Upper lobe of left lung (tissue), 4 donors: ENCODE measurements around the gene TMEM44.

Experiments used
- EP300 ChIP-seq, 4 donors: sonication (generic); formaldehyde crosslinking; IDR thresholded peaks; one replicate each; pipeline ENCODE4 v1.5.1; 2017; ENCODE audit warnings: antibody characterized with exemption in 4 of 4, control low read depth in 2 of 4
- POLR2A ChIP-seq, 4 donors: fragments of 450-650 bp; IDR thresholded peaks; one replicate each; pipeline ENCODE4 v1.5.1; 2016 to 2017; ENCODE audit warnings: antibody characterized with exemption in 4 of 4, mild to moderate bottlenecking in 2 of 4
- POLR2AphosphoS5 ChIP-seq, 2 donors: sonication (generic); formaldehyde crosslinking; IDR thresholded peaks; one replicate each; pipeline ENCODE4 v1.5.1; 2017; ENCODE audit warnings: antibody characterized with exemption in 2 of 2
- TF ChIP-seq, protein P1 (sequence below), 6 experiments: fragments of 450-650 bp in 4 of 6; fragments of 200-600 bp in 2 of 6; sonication (generic) in 2 of 6; IDR thresholded peaks; one replicate each; pipeline ENCODE4 v1.5.1; 2016 to 2019; ENCODE audit warnings: antibody characterized with exemption in 6 of 6

DNA sequence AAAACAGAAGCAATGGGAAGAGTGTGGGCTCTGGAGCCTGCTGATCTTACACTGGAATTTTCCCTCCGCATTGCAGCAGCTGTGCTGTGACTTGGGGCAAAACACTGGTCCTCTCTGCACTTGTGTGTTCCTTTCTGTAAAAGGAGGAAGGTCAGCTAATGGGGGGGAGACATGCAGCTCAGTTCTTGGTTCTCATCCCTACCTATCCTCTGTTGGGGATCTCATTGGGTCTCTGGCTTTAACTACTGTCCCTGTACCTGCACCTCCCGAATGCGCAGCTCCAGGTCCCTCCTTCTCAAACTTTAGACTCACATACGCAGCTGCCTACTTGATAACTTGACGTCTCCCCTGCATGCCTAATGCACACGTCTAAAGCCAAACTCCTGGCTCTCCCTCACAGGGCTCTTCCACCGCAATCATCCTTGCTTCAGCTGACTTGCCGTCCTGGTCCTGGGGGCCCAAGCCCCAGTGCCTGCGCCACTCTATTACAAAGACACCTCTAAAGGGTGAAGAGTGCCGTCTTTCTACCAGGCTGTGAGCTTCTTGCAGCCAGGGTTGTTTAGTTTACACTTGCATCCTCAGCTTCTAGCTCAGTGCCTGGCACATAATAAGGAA lies 5.9 kb upstream of the TMEM44 start:
- TF ChIP-seq, protein P1, sequence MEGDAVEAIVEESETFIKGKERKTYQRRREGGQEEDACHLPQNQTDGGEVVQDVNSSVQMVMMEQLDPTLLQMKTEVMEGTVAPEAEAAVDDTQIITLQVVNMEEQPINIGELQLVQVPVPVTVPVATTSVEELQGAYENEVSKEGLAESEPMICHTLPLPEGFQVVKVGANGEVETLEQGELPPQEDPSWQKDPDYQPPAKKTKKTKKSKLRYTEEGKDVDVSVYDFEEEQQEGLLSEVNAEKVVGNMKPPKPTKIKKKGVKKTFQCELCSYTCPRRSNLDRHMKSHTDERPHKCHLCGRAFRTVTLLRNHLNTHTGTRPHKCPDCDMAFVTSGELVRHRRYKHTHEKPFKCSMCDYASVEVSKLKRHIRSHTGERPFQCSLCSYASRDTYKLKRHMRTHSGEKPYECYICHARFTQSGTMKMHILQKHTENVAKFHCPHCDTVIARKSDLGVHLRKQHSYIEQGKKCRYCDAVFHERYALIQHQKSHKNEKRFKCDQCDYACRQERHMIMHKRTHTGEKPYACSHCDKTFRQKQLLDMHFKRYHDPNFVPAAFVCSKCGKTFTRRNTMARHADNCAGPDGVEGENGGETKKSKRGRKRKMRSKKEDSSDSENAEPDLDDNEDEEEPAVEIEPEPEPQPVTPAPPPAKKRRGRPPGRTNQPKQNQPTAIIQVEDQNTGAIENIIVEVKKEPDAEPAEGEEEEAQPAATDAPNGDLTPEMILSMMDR (IDR thresholded peaks at IDR 0.05), result no peak
- TF ChIP-seq POLR2AphosphoS5 (IDR thresholded peaks at IDR 0.05) (no peak), POLR2A (IDR thresholded peaks at IDR 0.05) (no peak), EP300 (IDR thresholded peaks at IDR 0.05) (no peak)
